IPS DF 6.9 (cell line): Measurements from ENCODE around the gene IL36G.

Source experiments
- DNase-seq: peaks from one replicate; pipeline ENCODE4 v3.0.0-alpha.2; 2013; ENCODE audit warnings: low read depth, low spot score
- H3K27ac ChIP-seq: one replicate; pipeline ENCODE4 v1.5.1; 2013; ENCODE audit warnings: low read length, control low read depth
- H3K27me3 ChIP-seq: 2 replicates; pipeline ENCODE4 v1.6.1; 2013; ENCODE audit warnings: mild to moderate bottlenecking, low read length; ENCODE audit not compliant: control insufficient read depth, insufficient read depth
- H3K36me3 ChIP-seq: 2 replicates; pipeline ENCODE4 v1.6.1; 2013; ENCODE audit warnings: low read length; ENCODE audit not compliant: control insufficient read depth, insufficient read depth
- H3K4me1 ChIP-seq: 2 replicates; pipeline ENCODE4 v1.6.1; 2013; ENCODE audit warnings: low read length; ENCODE audit not compliant: control insufficient read depth, insufficient read depth
- H3K4me3 ChIP-seq: 2 replicates; pipeline ENCODE4 v1.5.1; 2013; ENCODE audit warnings: mild to moderate bottlenecking, low read length
- H3K9me3 ChIP-seq: 2 replicates; pipeline ENCODE4 v1.6.1; 2013; ENCODE audit warnings: low read length, inconsistent platforms; ENCODE audit not compliant: control insufficient read depth, insufficient read depth
- WGBS: extraction: QIAGEN DNeasy Blood & Tissue Kit; methylation state at CpG from one replicate; pipeline ENCODE4 v1.1.7; 2013; ENCODE audit warnings: mixed read lengths, missing lambda C conversion rate; ENCODE audit not compliant: insufficient read length, insufficient coverage; 5-methylcytosine and 5-hydroxymethylcytosine counted together

IL36G gene

DNA sequence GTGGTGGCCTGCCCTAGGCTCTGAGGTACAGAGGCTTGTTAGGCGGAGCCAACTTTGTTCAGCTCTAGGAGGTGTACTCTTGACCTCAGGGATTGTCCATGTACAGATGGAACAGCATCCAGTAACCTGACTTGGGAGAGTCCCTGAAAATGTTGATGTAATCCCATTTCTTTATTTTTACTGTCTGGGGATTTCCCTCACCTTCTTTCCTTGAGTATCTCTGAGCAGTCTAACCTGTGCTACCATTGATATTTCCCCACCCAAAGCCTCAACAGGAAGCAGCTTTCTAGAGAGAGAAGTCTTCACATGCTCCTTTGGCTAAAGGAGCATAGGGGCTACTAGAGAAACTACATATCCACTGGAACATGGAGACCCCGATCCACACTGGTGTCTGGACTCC lies 37.8 kb downstream of the IL36G start:
- DNase-seq, result no peak
- Histone ChIP-seq H3K9me3 (no peaks in the 10 kb centered on the region), H3K27ac (no peak overlapping the region), H3K36me3 (no peaks in the 10 kb centered on the region), H3K4me3 (no peak overlapping the region), H3K27me3 (no peaks in the 10 kb centered on the region), H3K4me1 (no peaks in the 10 kb centered on the region)
- no CpG with 5 or more reads among the region's 2 CpGs for WGBS

DNA sequence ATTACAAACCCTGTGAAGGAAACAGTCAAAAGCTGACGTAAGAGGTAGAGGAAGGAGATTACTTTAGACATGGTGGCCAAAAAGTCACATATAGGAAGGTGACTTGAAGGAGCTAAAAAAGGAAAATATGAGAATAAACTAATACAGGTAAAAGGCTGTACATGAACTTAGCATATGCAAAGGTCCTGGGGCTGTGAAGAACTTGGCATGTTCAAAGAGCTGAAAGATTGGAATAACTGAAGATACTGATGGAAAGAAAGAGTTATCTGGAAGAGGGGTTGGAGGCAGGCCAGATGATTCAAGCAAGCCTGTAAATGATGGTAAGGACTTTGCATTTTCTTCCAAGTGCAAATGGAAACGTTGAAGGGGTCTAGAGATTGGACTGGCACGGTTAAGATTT lies 40.7 kb downstream of the IL36G start:
- no peak overlapping the region for H3K4me3 ChIP-seq
- H3K27ac ChIP-seq, result no peak overlapping the region
- no peaks in the 10 kb centered on the region for H3K4me1 ChIP-seq
- no peaks in the 10 kb centered on the region for H3K36me3 ChIP-seq
- no peaks in the 10 kb centered on the region for H3K27me3 ChIP-seq
- WGBS, result no CpG with 5 or more reads among the region's 3 CpGs
- no peak for DNase-seq
- no peaks in the 10 kb centered on the region for H3K9me3 ChIP-seq

DNA sequence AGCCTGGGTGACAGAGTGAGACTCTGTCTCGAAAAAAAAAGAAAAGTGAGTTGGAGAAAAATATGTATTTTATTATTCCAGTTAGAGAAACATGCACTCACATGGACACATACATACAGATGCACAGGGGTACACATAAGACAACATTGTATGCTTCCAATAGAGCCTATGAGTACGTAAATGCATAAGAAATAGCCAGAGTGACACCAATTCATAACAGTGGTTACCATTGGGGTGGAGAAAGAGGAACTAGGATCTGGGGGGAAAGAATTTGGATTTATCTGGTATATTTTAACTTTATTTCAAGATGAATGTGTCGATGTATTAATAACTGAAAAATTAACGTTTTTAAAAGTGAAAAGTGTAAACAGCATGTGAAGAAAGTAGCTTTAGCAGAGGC lies 43.5 kb downstream of the IL36G start:
- Histone ChIP-seq H3K4me3 (no peak overlapping the region), H3K4me1 (no peaks in the 10 kb centered on the region), H3K9me3 (no peaks in the 10 kb centered on the region), H3K36me3 (no peaks in the 10 kb centered on the region), H3K27ac (no peak overlapping the region), H3K27me3 (no peaks in the 10 kb centered on the region)
- DNase-seq, result no peak
- WGBS, result 100% methylated on average over 2 of the region's 4 CpGs

GRCh38 chr2:113024764-113025163 lies 47.0 kb downstream of the IL36G start:
- Histone ChIP-seq H3K4me1 (no peaks in the 10 kb centered on the region; the same call in 1 of the 2 replicates), H3K4me3 (no peak overlapping the region), H3K27ac (no peak overlapping the region), H3K27me3 (no peaks in the 10 kb centered on the region), H3K36me3 (no peaks in the 10 kb centered on the region), H3K9me3 (no peaks in the 10 kb centered on the region)
- WGBS, result no CpG with 5 or more reads among the region's 2 CpGs
- no peak for DNase-seq

- Histone ChIP-seq H3K27me3 (no peaks in the 10 kb centered on the region), H3K4me3 (no peak overlapping the region), H3K36me3 (no peaks in the 10 kb centered on the region), H3K9me3 (no peaks in the 10 kb centered on the region), H3K4me1 (no peaks in the 10 kb centered on the region; the same call in 1 of the 2 replicates), H3K27ac (no peak overlapping the region)
- no peak for DNase-seq
- no CpG with 5 or more reads among the region's 2 CpGs for WGBS
Observed at GRCh38 chr2:113025737-113026136, 47.9 kb downstream of the IL36G start.

DNA sequence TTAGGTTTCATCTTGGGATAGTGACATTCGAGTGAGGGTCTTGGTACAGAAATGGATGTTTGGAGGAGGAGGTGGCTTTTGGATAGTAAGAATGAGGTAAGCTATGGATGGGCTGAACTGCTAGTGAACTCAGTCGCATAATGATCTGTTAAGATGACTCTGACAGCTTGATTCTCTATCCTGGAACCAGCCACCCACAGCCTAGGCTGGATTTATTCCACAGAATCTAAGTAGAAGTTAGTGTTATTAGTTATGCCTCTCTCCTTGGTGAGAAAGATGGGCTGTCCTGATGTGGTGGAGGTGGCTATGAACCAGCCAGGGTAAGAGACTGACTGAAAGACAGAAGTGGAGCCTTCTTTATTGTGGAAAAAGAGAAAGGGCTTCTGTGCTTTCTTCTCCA lies 49.9 kb downstream of the IL36G start:
- H3K4me1 ChIP-seq, result no peaks in the 10 kb centered on the region; the same call in 1 of the 2 replicates
- no peak overlapping the region for H3K27ac ChIP-seq
- no peaks in the 10 kb centered on the region for H3K36me3 ChIP-seq
- no peak overlapping the region for H3K4me3 ChIP-seq
- no peaks in the 10 kb centered on the region for H3K9me3 ChIP-seq
- no CpG with 5 or more reads among the region's 2 CpGs for WGBS
- DNase-seq, result no peak
- no peaks in the 10 kb centered on the region for H3K27me3 ChIP-seq

GRCh38 chr2:113028112-113028511 lies 50.3 kb downstream of the IL36G start:
- Histone ChIP-seq H3K4me3 (no peak overlapping the region), H3K36me3 (no peaks in the 10 kb centered on the region), H3K27ac (no peak overlapping the region), H3K27me3 (no peaks in the 10 kb centered on the region), H3K9me3 (no peaks in the 10 kb centered on the region), H3K4me1 (no peaks in the 10 kb centered on the region; the same call in 1 of the 2 replicates)
- no peak for DNase-seq
- WGBS, result no CpG with 5 or more reads among the region's 1 CpG

GRCh38 chr2:113032737-113033136 lies 54.9 kb downstream of the IL36G start:
- Histone ChIP-seq H3K9me3 (no peaks in the 10 kb centered on the region), H3K27ac (no peak overlapping the region), H3K4me1 (no peaks in the 10 kb centered on the region; the same call in 1 of the 2 replicates), H3K36me3 (no peaks in the 10 kb centered on the region), H3K4me3 (no peak overlapping the region), H3K27me3 (no peaks in the 10 kb centered on the region)
- WGBS, result no CpG with 5 or more reads among the region's 1 CpG
- no peak for DNase-seq

GRCh38 chr2:113034016-113034415 lies 56.2 kb downstream of the IL36G start:
- Histone ChIP-seq H3K4me3 (no peak overlapping the region), H3K36me3 (no peaks in the 10 kb centered on the region), H3K4me1 (no peaks in the 10 kb centered on the region), H3K27ac (no peak overlapping the region), H3K27me3 (no peaks in the 10 kb centered on the region), H3K9me3 (no peaks in the 10 kb centered on the region)
- DNase-seq, result no peak
- WGBS, result no CpG with 5 or more reads among the region's 3 CpGs
